ENCODE data around the gene GNPTG. TPM values are rescaled to one million over a fixed set of nuclear protein-coding genes. Genes with fewer than 3 reads are reported as not detected.
A peak's percentile ranks its signal among the peaks of the same experiment; 100 is the strongest.

The GNPTG gene
- total and polyA plus RNA-seq, 2 of the 13 experiments (the other 11 are each of a cell fraction or from before 2014, with no cell fraction given) = 22.7 to 71.1 TPM

- TF ChIP-seq GPN1 (CRISPR knock-in tag; IDR thresholded peaks at IDR 0.05; ENCODE audit: borderline replicate concordance) (no peak; the same call in 1 of the 2 replicates), WIZ (CRISPR knock-in tag; IDR thresholded peaks at IDR 0.05) (no peak), IRF9 (CRISPR knock-in tag; IDR thresholded peaks at IDR 0.05; ENCODE audit: borderline replicate concordance) (peak; percentile 64; the same call in 1 of the 2 replicates), RELA (CRISPR knock-in tag; IDR thresholded peaks at IDR 0.05) (peak; percentile 44; the same call in 1 of the 2 replicates), ZMAT5 (CRISPR knock-in tag; IDR thresholded peaks at IDR 0.05; ENCODE audit: borderline replicate concordance, low read depth) (no peak), ZNF281 (CRISPR knock-in tag; IDR thresholded peaks at IDR 0.05; ENCODE audit: borderline replicate concordance) (peak; percentile 26; the same call in 1 of the 2 replicates), PLSCR1 (CRISPR knock-in tag; IDR thresholded peaks at IDR 0.05; ENCODE audit: borderline replicate concordance) (no peak), ZUFSP (CRISPR knock-in tag; IDR thresholded peaks at IDR 0.05; ENCODE audit: borderline replicate concordance) (no peak), TCF7L2 (IDR thresholded peaks at IDR 0.05; ENCODE audit: low read depth, low read length) (no peak), ZNF83 (CRISPR knock-in tag; IDR thresholded peaks at IDR 0.05; ENCODE audit: borderline replicate concordance) (0 out of 2 replicates have a peak, but pooled peaks have one; percentile 79), POLR2A (IDR thresholded peaks at IDR 0.05; ENCODE audit: insufficient read depth in 1 of 2, low read depth in 2 of 2, low read length in 2 of 2) (peak; percentile 58 to 71), ZNF607 (CRISPR knock-in tag; IDR thresholded peaks at IDR 0.05; ENCODE audit: borderline replicate concordance) (no peak), RAD21 (CRISPR knock-in tag; IDR thresholded peaks at IDR 0.05) (peak; percentile 54), TBX2 (CRISPR knock-in tag; IDR thresholded peaks at IDR 0.05; ENCODE audit: borderline replicate concordance) (no peak), TRIM24 (CRISPR knock-in tag; IDR thresholded peaks at IDR 0.05) (no peak)
- TF ChIP-seq, protein P1, sequence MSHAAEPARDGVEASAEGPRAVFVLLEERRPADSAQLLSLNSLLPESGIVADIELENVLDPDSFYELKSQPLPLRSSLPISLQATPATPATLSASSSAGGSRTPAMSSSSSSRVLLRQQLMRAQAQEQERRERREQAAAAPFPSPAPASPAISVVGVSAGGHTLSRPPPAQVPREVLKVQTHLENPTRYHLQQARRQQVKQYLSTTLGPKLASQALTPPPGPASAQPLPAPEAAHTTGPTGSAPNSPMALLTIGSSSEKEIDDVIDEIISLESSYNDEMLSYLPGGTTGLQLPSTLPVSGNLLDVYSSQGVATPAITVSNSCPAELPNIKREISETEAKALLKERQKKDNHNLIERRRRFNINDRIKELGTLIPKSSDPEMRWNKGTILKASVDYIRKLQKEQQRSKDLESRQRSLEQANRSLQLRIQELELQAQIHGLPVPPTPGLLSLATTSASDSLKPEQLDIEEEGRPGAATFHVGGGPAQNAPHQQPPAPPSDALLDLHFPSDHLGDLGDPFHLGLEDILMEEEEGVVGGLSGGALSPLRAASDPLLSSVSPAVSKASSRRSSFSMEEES (CRISPR knock-in tag; IDR thresholded peaks at IDR 0.05) = peak; percentile 74
- TF ChIP-seq, protein P2, sequence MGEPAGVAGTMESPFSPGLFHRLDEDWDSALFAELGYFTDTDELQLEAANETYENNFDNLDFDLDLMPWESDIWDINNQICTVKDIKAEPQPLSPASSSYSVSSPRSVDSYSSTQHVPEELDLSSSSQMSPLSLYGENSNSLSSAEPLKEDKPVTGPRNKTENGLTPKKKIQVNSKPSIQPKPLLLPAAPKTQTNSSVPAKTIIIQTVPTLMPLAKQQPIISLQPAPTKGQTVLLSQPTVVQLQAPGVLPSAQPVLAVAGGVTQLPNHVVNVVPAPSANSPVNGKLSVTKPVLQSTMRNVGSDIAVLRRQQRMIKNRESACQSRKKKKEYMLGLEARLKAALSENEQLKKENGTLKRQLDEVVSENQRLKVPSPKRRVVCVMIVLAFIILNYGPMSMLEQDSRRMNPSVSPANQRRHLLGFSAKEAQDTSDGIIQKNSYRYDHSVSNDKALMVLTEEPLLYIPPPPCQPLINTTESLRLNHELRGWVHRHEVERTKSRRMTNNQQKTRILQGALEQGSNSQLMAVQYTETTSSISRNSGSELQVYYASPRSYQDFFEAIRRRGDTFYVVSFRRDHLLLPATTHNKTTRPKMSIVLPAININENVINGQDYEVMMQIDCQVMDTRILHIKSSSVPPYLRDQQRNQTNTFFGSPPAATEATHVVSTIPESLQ (CRISPR knock-in tag; conservative IDR thresholded peaks at IDR 0.05) = no peak
Observed at GRCh38 chr16:1351582-1352362, at the start of gene GNPTG, which contains the start of gene TSR3 (continued).
